H1 (cell line): ENCODE measurements around the gene MPV17L. TPM values are rescaled to one million over a fixed set of nuclear protein-coding genes. Genes with fewer than 3 reads are reported as not detected.
A peak's percentile ranks its signal among the peaks of the same experiment; 100 is the strongest.

ENCODE experiments used
- CTCF ChIA-PET: fragments of 300-600 bp; sonication (Branson Sonifier 250); formaldehyde crosslinking; loops from one replicate; lab custom pipeline; 2021; ENCODE audit not compliant: partially characterized antibody; lab: Charles Lee
- POLR2A ChIA-PET: fragments of 300-600 bp; sonication (Branson Sonifier 250); formaldehyde crosslinking; loops from one replicate; lab custom pipeline; 2021; ENCODE audit warnings: inconsistent platforms; ENCODE audit not compliant: partially characterized antibody; lab: Charles Lee
- DNase-seq, 2 experiments: peaks; one replicate each; pipeline versions ENCODE4 v3.0.0 to v3.0.0-alpha.2; 2010 to 2022; ENCODE audit warnings: low spot score in 2 of 2, low read depth in 1 of 2, mixed read lengths in 1 of 2
- FAIRE-seq: peaks from 2 replicates; lab custom pipeline; 2011; peaks lifted over from hg19 to GRCh38; lab: Jason Lieb, UNC
- H2AFZ ChIP-seq: 2 replicates; pipeline ENCODE4 v1.8.1; 2012; ENCODE audit warnings: low read length, inconsistent platforms
- H2AK5ac ChIP-seq: 2 replicates; pipeline ENCODE4 v1.6.1; 2013; ENCODE audit warnings: low read depth, low read length
- H2BK120ac ChIP-seq: replicated peaks from 2 replicates; pipeline ENCODE3; 2013; ENCODE audit warnings: low read depth, low read length, inconsistent platforms
- H2BK12ac ChIP-seq: 2 replicates; pipeline ENCODE4 v1.6.1; 2013; ENCODE audit warnings: low read depth, low read length
- H2BK15ac ChIP-seq: 2 replicates; pipeline ENCODE4 v1.6.1; 2013; ENCODE audit warnings: low read length
- H2BK20ac ChIP-seq: 2 replicates; pipeline ENCODE4 v1.6.1; 2013; ENCODE audit warnings: low read length
- H2BK5ac ChIP-seq: 2 replicates; pipeline ENCODE4 v1.6.1; 2013; ENCODE audit warnings: low read depth, low read length
- H3K14ac ChIP-seq: 2 replicates; pipeline ENCODE4 v1.6.1; 2013; ENCODE audit warnings: inconsistent platforms; ENCODE audit not compliant: insufficient read length
- H3K18ac ChIP-seq: 2 replicates; pipeline ENCODE4 v1.6.1; 2013; ENCODE audit warnings: low read length; ENCODE audit errors: extremely low read depth
- H3K23ac ChIP-seq: 2 replicates; pipeline ENCODE4 v1.6.1; 2013; ENCODE audit warnings: inconsistent platforms; ENCODE audit not compliant: insufficient read length
- H3K23me2 ChIP-seq: 2 replicates; pipeline ENCODE4 v1.6.1; 2013; ENCODE audit warnings: low read depth, low read length
- H3K27ac ChIP-seq: 2 replicates; pipeline ENCODE4 v1.6.1; 2011; ENCODE audit warnings: low read depth, low read length, inconsistent platforms
- H3K27me3 ChIP-seq, 4 experiments: replicated peaks in 1 of 4; 1 replicate in 1 of 4; 2 replicates in 3 of 4; pipeline versions ENCODE4 v1.6.1 to v1.8.1; 2011 to 2013; ENCODE audit warnings: low read length in 3 of 4, mild to moderate bottlenecking in 3 of 4, inconsistent platforms in 2 of 4, mixed read lengths in 2 of 4, moderate library complexity in 1 of 4; ENCODE audit not compliant: control insufficient read depth in 3 of 4, insufficient read depth in 3 of 4; ENCODE audit errors: extremely low read depth in 1 of 4
- H3K36me3 ChIP-seq, 4 experiments: 2 replicates each; pipeline versions ENCODE4 v1.6.1 to v1.8.1; 2011 to 2013; ENCODE audit warnings: mild to moderate bottlenecking in 4 of 4, low read length in 3 of 4, moderate library complexity in 2 of 4, control low read depth in 1 of 4, inconsistent platforms in 1 of 4; ENCODE audit not compliant: insufficient read depth in 4 of 4, control insufficient read depth in 2 of 4
- H3K4ac ChIP-seq: replicated peaks from 2 replicates; pipeline ENCODE3; 2013; ENCODE audit warnings: low read length, low read depth, mixed read lengths, inconsistent platforms; ENCODE audit not compliant: insufficient read length
- H3K4me1 ChIP-seq, 4 experiments: replicated peaks in 1 of 4; 1 replicate in 1 of 4; 2 replicates in 3 of 4; pipeline versions ENCODE4 v1.6.1 to v1.8.1; 2011 to 2013; ENCODE audit warnings: low read length in 3 of 4, inconsistent platforms in 2 of 4, mixed read lengths in 1 of 4; ENCODE audit not compliant: insufficient read depth in 4 of 4, control insufficient read depth in 3 of 4
- H3K4me2 ChIP-seq, 2 experiments: 2 replicates each; pipeline versions ENCODE4 v1.6.1 to v1.8.1; 2011 to 2013; ENCODE audit warnings: low read depth in 2 of 2, low read length in 2 of 2, control low read depth in 1 of 2, inconsistent platforms in 1 of 2, mild to moderate bottlenecking in 1 of 2; ENCODE audit not compliant: insufficient read depth in 1 of 2
- H3K4me3 ChIP-seq, 4 experiments: fragments of 200-600, 300-600 bp in 1 of 4; sonication (generic), shearing (Covaris generic), sonication (Bioruptor Twin) in 1 of 4; 2 replicates each; pipeline versions ENCODE4 v1.5.1 to v1.8.1; 2011 to 2016; ENCODE audit warnings: low read length in 4 of 4, low read depth in 3 of 4, control low read depth in 2 of 4, inconsistent platforms in 2 of 4, mild to moderate bottlenecking in 2 of 4, mixed read lengths in 1 of 4, moderate library complexity in 1 of 4; ENCODE audit not compliant: insufficient read depth in 2 of 4; ENCODE audit errors: extremely low read depth in 1 of 4
- H3K56ac ChIP-seq: replicated peaks from 2 replicates; pipeline ENCODE3; 2013; ENCODE audit warnings: low read depth, mild to moderate bottlenecking, mixed read lengths, low read length, inconsistent platforms; ENCODE audit not compliant: insufficient read length
- H3K79me1 ChIP-seq: 2 replicates; pipeline ENCODE4 v1.6.1; 2013; ENCODE audit warnings: low read depth, low read length, control low read depth
- H3K79me2 ChIP-seq, 2 experiments: 2 replicates each; pipeline versions ENCODE4 v1.6.1 to v1.8.1; 2012 to 2013; ENCODE audit warnings: low read length in 2 of 2, mild to moderate bottlenecking in 2 of 2, inconsistent platforms in 1 of 2; ENCODE audit not compliant: insufficient read depth in 2 of 2, control insufficient read depth in 1 of 2
- H3K9ac ChIP-seq, 4 experiments: replicated peaks in 1 of 4; 1 replicate in 1 of 4; 2 replicates in 3 of 4; pipeline versions ENCODE4 v1.6.1 to v1.8.1; 2011 to 2013; ENCODE audit warnings: low read depth in 3 of 4, low read length in 3 of 4, control low read depth in 2 of 4, mild to moderate bottlenecking in 2 of 4, moderate library complexity in 2 of 4, inconsistent platforms in 1 of 4; ENCODE audit errors: extremely low read depth in 1 of 4
- H3K9me3 ChIP-seq, 2 experiments: 2 replicates each; pipeline versions ENCODE4 v1.6.1 to v1.8.1; 2012 to 2013; ENCODE audit warnings: mild to moderate bottlenecking in 2 of 2, moderate library complexity in 2 of 2, control low read depth in 1 of 2, inconsistent platforms in 1 of 2, low read depth in 1 of 2, low read length in 1 of 2, mixed read lengths in 1 of 2; ENCODE audit not compliant: insufficient read depth in 2 of 2
- H4K20me1 ChIP-seq, 2 experiments: replicated peaks in 1 of 2; 2 replicates each; pipeline versions ENCODE3 to v1.8.1; 2011 to 2013; ENCODE audit warnings: inconsistent platforms in 2 of 2, low read length in 2 of 2, mild to moderate bottlenecking in 1 of 2; ENCODE audit not compliant: insufficient read depth in 2 of 2, control insufficient read depth in 1 of 2
- H4K5ac ChIP-seq: 2 replicates; pipeline ENCODE4 v1.6.1; 2013; ENCODE audit warnings: low read length, low read depth, mixed read lengths, inconsistent platforms; ENCODE audit not compliant: insufficient read length
- H4K8ac ChIP-seq: 2 replicates; pipeline ENCODE4 v1.8.0; 2013; ENCODE audit warnings: mild to moderate bottlenecking, moderate library complexity, low read length, inconsistent platforms; ENCODE audit not compliant: insufficient read depth; ENCODE audit errors: extremely low read depth
- H4K91ac ChIP-seq: replicated peaks from 2 replicates; pipeline ENCODE3; 2013; ENCODE audit warnings: low read length, mixed read lengths, inconsistent platforms; ENCODE audit not compliant: insufficient read length
- ASH2L ChIP-seq: fragments of 200-600, 300-600 bp; sonication (generic); IDR thresholded peaks from one replicate; pipeline ENCODE4 v1.7.1; 2017; ENCODE audit warnings: low read length
- BCL11A ChIP-seq, 2 experiments: IDR thresholded peaks; one replicate each; pipeline ENCODE4 v1.6.1; 2011; ENCODE audit warnings: low read depth in 2 of 2, low read length in 2 of 2, mild to moderate bottlenecking in 2 of 2
- BRCA1 ChIP-seq: IDR thresholded peaks from 2 replicates; pipeline ENCODE4 v1.6.1; 2012; ENCODE audit warnings: low read depth, low read length, improper control_type of control experiment
- CBX5 ChIP-seq: fragments of 300-800, 300-1000 bp; sonication (generic); IDR thresholded peaks from 2 replicates; pipeline ENCODE4 v1.7.1; 2016; ENCODE audit warnings: antibody characterized with exemption, low read length, low read depth
- CHD2 ChIP-seq: IDR thresholded peaks from 2 replicates; pipeline ENCODE4 v1.6.1; 2012; ENCODE audit warnings: low read length, improper control_type of control experiment
- RAD21 ChIP-seq, 2 experiments: IDR thresholded peaks in 1 of 2; conservative IDR thresholded peaks in 1 of 2; 2 replicates each; pipeline ENCODE4 v1.6.1; 2011; ENCODE audit warnings: low read depth in 2 of 2, low read length in 2 of 2, improper control_type of control experiment in 1 of 2, inconsistent platforms in 1 of 2, mild to moderate bottlenecking in 1 of 2, moderate library complexity in 1 of 2
- WGBS, 2 experiments: shearing (Covaris generic) in 1 of 2; methylation state at CpG; one replicate each; pipeline versions ENCODE4 v1.1.6 to v1.1.7; 2013 to 2015; ENCODE audit warnings: low lambda C conversion rate in 2 of 2, mixed read lengths in 2 of 2, inconsistent platforms in 1 of 2, low coverage in 1 of 2, missing lambda C conversion rate in 1 of 2; ENCODE audit not compliant: insufficient replicate concordance in 2 of 2, insufficient coverage in 1 of 2, insufficient read length in 1 of 2; ENCODE audit errors: extremely low coverage in 1 of 2, missing lambda C conversion rate in 1 of 2; 5-methylcytosine and 5-hydroxymethylcytosine counted together
- polyA plus RNA-seq, 7 experiments: library from polyadenylated mRNA; depleted of rRNA in 3 of 7; stranded (reverse) in 5 of 7; unstranded in 2 of 7; fragments of >200 nt in 5 of 7; fragments of 200-250 nt in 2 of 7; gene quantifications; 1 replicate in 5 of 7; 2 replicates in 1 of 7; 4 replicates in 1 of 7; pipeline versions ENCODE4 v1.2.1 to v1.2.3, GENCODE V29; 2011 to 2013; ENCODE audit warnings: missing spikeins in 2 of 7, mixed read lengths in 2 of 7
- total RNA-seq: library from RNA; stranded (reverse); fragmentation: NEBNext Ultra II Directional; extraction: Animal tissue kit (Norgen Biotek cat#: 25700); gene quantifications from 2 replicates; pipeline ENCODE4 v1.2.1, GENCODE V29; 2021

The MPV17L gene
- total and polyA plus RNA-seq, 2 of the 8 experiments (the other 6 are each of a cell fraction or from before 2014, with no cell fraction given), result 6.7 to 8.2 TPM

DNA sequence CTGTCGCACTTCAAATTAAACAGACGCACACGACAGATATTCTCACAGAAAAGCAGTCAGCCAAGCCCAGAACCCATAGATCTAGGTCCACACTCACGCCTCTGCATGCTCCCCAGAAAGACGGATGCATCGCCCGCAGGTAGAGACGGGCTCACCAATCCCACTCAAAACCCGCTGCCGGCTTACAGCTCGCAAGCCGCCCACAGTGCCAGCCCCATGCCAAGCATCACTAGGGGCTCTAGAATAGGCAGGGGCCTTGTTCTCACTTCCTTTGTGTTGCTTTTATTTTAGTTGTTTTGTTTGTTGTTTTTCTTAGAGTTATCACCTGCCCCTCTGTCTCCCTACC, 38.5 kb downstream of the MPV17L start:
- Histone ChIP-seq H3K4me3 (peak overlapping the region; percentile 70 to 91 (median 88)), H4K91ac (no peak overlapping the region), H3K9ac (no peak overlapping the region), H3K27ac (no peak overlapping the region), H3K79me2 (peaks cover 0 to 6% of the 10 kb centered on the region in 2 experiments; a peak in 1 of 4 replicates), H2BK20ac (no peak overlapping the region), H3K79me1 (no peaks in the 10 kb centered on the region), H4K5ac (no peak overlapping the region), H4K20me1 (peaks cover 0 to 2% of the 10 kb centered on the region in 2 experiments), H3K56ac (no peak overlapping the region), H4K8ac (peak overlapping the region; percentile 36; the same call in 1 of the 2 replicates), H3K9me3 (no peaks in the 10 kb centered on the region), H3K18ac (no peak overlapping the region), H2AK5ac (no peak overlapping the region), H3K4ac (no peak overlapping the region), H2BK15ac (no peak overlapping the region), H2AFZ (peak overlapping the region; percentile 92; the same call in 1 of the 2 replicates), H3K23me2 (peaks cover 11% of the 10 kb centered on the region; the same call in 1 of the 2 replicates), H3K27me3 (peaks cover 0 to 9% (median 4%) of the 10 kb centered on the region in 4 experiments; a peak in 2 of 7 replicates), H2BK120ac (no peak overlapping the region), H3K36me3 (no peaks in the 10 kb centered on the region), H2BK5ac (no peak overlapping the region), H3K4me1 (0 out of 7 replicates have a peak, but pooled peaks cover 0 to 3% (median 0%) of the 10 kb centered on the region in 4 experiments), H3K23ac (no peak overlapping the region), H3K14ac (no peak overlapping the region), H3K4me2 (peak overlapping the region; percentile 88 to 96), H2BK12ac (no peak overlapping the region)
- no peak for FAIRE-seq
- WGBS, 2 experiments, result 55% methylated on average over 12 of the region's 12 CpGs; no CpG with 5 or more reads in 1 of the 2 experiments
- TF ChIP-seq ASH2L, result no peak
- no peak for TF ChIP-seq BCL11A (IDR thresholded peaks at IDR 0.05; ENCODE audit: low read depth in 2 of 2, low read length in 2 of 2)
- no peak for TF ChIP-seq BRCA1
- TF ChIP-seq CHD2, result no peak
- TF ChIP-seq RAD21 (IDR thresholded peaks at IDR 0.05 in 1 of 2, conservative IDR thresholded peaks at IDR 0.05 in 1 of 2; ENCODE audit: low read depth in 2 of 2, low read length in 2 of 2), result no peak
- no peak for TF ChIP-seq CBX5
- DNase-seq, result no peak
- ChIA-PET CTCF (interaction anchor here (1.1 kb wide), 1 partner anchor 76 kb away, joined by 4 read pairs; no protein-coding TSS in a partner anchor), POLR2A (no interaction called here)
